Heart left ventricle (tissue), 13 donors: ENCODE measurements around the gene SLC34A3.
"Not testable (repeated sequence)": the region's sequence is repeated elsewhere in the genome, so short reads cannot be mapped to it uniquely, and the experiment has no call there.

Source experiments
- POLR2A ChIP-seq, 2 donors: fragments of 450-650 bp; IDR thresholded peaks; one replicate each; pipeline ENCODE4 v1.6.1; 2017; ENCODE audit warnings: antibody characterized with exemption in 2 of 2, mild to moderate bottlenecking in 2 of 2, moderate library complexity in 2 of 2
- TF ChIP-seq, protein P1 (sequence below), 12 donors: fragments of 200-600 bp; sonication (generic) in 4 of 12; IDR thresholded peaks; one replicate each; pipeline versions ENCODE4 v1.5.0 to v1.8.0; 2018 to 2022; ENCODE audit warnings: antibody characterized with exemption in 12 of 12, mild to moderate bottlenecking in 5 of 12
- donor health status: ischemic (EF 13 %, LVEDD 7.1; RV severe dilation, severe dysfunction).
- donor health status: DM: no; HTN: yes; CAD: no.
- donor health status: DM: no; HTN: no; CAD: no.
- donor health status: ischemic (EF 25% LVEDD 6.9; RV normal size, moderate dysfunction).
- donor health status: ischemic (EF 25% LVEDD 5.7; RV mildly dilated, moderate dysfunction).
- donor health status: ischemic (EF 35%, LVEDD 5.7; RV mildly dilated, moderate dysfunction).
- donor health status: nonischemic (EF 11% LVEDD 7.7; RV severe dilation, severe dysfunction).
- donor health status: DM: yes; HTN: yes; CAD: no.
- donor health status: PGD.
- donor health status: ischemic (EF 29% LVEDD 5.4; RV normal size, mild dysfunction).
- donor health status: nonischemic (EF 23%, LVEDD 6.1; RV moderate dilation, normal function).

DNA sequence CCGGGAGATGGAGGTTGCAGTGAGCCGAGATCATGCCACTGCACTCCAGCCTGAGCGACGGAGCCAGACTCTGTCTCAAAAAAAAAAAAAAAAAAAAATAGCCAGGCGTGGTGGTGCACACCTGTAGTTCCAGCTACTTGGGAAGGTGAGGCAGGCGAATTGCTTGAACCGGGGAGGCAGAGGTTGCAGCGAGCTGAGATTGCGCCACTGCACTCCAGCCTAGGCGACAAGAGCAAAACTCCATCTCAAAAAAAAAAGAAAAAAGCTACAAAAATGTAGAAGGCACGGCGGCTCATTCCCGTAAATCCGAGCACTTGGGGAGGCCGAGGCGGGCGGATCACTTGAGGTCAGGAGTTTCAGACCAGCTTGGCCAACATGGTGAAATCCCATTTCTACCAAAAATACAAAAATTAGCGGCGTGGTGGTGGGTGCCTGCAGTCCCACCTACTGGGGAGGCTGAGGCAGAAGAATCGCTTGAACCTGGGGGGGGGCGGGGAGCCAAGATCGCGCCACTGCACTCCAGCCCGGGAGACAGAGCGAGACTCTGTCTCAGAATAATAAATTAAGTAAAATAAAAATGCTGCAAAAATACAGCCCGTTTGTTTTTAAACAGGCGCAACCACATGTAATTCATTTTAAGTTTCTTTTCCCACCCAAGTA, 9.0 kb downstream of the SLC34A3 start:
- TF ChIP-seq, protein P1, sequence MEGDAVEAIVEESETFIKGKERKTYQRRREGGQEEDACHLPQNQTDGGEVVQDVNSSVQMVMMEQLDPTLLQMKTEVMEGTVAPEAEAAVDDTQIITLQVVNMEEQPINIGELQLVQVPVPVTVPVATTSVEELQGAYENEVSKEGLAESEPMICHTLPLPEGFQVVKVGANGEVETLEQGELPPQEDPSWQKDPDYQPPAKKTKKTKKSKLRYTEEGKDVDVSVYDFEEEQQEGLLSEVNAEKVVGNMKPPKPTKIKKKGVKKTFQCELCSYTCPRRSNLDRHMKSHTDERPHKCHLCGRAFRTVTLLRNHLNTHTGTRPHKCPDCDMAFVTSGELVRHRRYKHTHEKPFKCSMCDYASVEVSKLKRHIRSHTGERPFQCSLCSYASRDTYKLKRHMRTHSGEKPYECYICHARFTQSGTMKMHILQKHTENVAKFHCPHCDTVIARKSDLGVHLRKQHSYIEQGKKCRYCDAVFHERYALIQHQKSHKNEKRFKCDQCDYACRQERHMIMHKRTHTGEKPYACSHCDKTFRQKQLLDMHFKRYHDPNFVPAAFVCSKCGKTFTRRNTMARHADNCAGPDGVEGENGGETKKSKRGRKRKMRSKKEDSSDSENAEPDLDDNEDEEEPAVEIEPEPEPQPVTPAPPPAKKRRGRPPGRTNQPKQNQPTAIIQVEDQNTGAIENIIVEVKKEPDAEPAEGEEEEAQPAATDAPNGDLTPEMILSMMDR (IDR thresholded peaks at IDR 0.05), result not testable (repeated sequence)
- not testable (repeated sequence) for TF ChIP-seq POLR2A (IDR thresholded peaks at IDR 0.05)
